ENCODE results near the gene RTRAF. TPM values are rescaled to one million over a fixed set of nuclear protein-coding genes. Genes with fewer than 3 reads are reported as not detected.
A peak's percentile ranks its signal among the peaks of the same experiment; 100 is the strongest.

The RTRAF gene
- total RNA-seq, 4 donors from 2014 or later: 72.2 to 109 (median 84.7) TPM

GRCh38 chr14:52020866-52021717 is 31.7 kb downstream of the RTRAF start:
- WGBS, 2 donors (ENCODE audit: low coverage in 1 of 2): 58 to 70% methylated on average over 6 to 7 of the region's 7 CpGs
- Histone ChIP-seq H3K4me3 (no peak overlapping the region), H3K9me3 (no peaks in the 10 kb centered on the region), H3K36me3 (peaks cover 0 to 59% of the 10 kb centered on the region in 2 donors), H3K4me1 (peaks cover 0 to 60% (median 12%) of the 10 kb centered on the region in 3 donors), H3K27ac (peak overlapping the region in 2 of 4 donors; percentile 10 to 13), H3K27me3 (no peaks in the 10 kb centered on the region)
- no peak for ATAC-seq
- TF ChIP-seq EP300 (IDR thresholded peaks at IDR 0.05) (no peak), CTCF (IDR thresholded peaks at IDR 0.05) (no peak), POLR2A (IDR thresholded peaks at IDR 0.05) (no peak), POLR2AphosphoS5 (IDR thresholded peaks at IDR 0.05) (no peak)

- Histone ChIP-seq H3K27ac (peak overlapping the region in 2 of 4 donors; percentile 7 to 13), H3K27me3 (no peaks in the 10 kb centered on the region), H3K36me3 (peaks cover 0 to 59% of the 10 kb centered on the region in 2 donors), H3K9me3 (no peaks in the 10 kb centered on the region), H3K4me3 (no peak overlapping the region), H3K4me1 (peaks cover 0 to 69% (median 12%) of the 10 kb centered on the region in 3 donors)
- 56 to 62% methylated on average over 5 to 6 of the region's 6 CpGs for WGBS, 2 donors (ENCODE audit: low coverage in 1 of 2)
- TF ChIP-seq EP300 (IDR thresholded peaks at IDR 0.05) (no peak), POLR2AphosphoS5 (IDR thresholded peaks at IDR 0.05) (no peak), POLR2A (IDR thresholded peaks at IDR 0.05) (no peak), CTCF (IDR thresholded peaks at IDR 0.05) (no peak)
- no peak for ATAC-seq
Observed at GRCh38 chr14:52021957-52022600, 32.7 kb downstream of the RTRAF start.

DNA sequence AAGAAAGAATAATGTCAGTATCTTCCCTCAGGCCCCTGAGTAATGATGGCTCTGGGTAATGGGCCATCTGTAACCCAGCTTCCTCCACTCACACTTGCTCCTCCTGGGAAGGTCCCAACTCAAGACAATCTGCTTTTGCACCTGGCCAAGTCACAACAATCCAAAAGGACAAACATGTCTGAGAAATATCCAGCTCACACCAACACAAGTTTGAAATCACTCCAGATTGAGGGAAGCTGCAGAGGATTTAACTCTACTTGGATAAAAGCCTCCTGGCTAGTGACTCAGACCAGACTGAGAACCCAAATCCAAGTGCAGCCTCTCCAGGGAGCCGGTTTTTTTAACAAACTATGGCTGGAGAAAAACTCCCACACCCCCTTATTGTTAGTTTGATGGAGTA is 34.2 kb downstream of the RTRAF start:
- peak overlapping the region in 2 of 4 donors; percentile 4 to 34 for H3K27ac ChIP-seq
- peaks cover 0 to 73% (median 12%) of the 10 kb centered on the region in 3 donors for H3K4me1 ChIP-seq
- H3K27me3 ChIP-seq: no peaks in the 10 kb centered on the region
- H3K4me3 ChIP-seq: no peak overlapping the region
- H3K9me3 ChIP-seq: no peaks in the 10 kb centered on the region
- WGBS, 2 donors (ENCODE audit: low coverage in 1 of 2): 0 to 29% methylated on average over 1 of the region's 1 CpG
- ATAC-seq: peak; percentile 67
- TF ChIP-seq POLR2AphosphoS5 (IDR thresholded peaks at IDR 0.05) (no peak), EP300 (IDR thresholded peaks at IDR 0.05) (no peak), POLR2A (IDR thresholded peaks at IDR 0.05) (no peak), CTCF (IDR thresholded peaks at IDR 0.05) (no peak)
- H3K36me3 ChIP-seq: peaks cover 0 to 62% of the 10 kb centered on the region in 2 donors

GRCh38 chr14:52025310-52025709 is 36.0 kb downstream of the RTRAF start:
- no peaks in the 10 kb centered on the region for H3K9me3 ChIP-seq
- TF ChIP-seq POLR2A (IDR thresholded peaks at IDR 0.05) (no peak), CTCF (IDR thresholded peaks at IDR 0.05) (no peak)
- H3K4me3 ChIP-seq: no peak overlapping the region
- peak; percentile 66 for ATAC-seq
- no peaks in the 10 kb centered on the region for H3K27me3 ChIP-seq
- H3K27ac ChIP-seq: peak overlapping the region in 3 of 4 donors; percentile 56 to 61 (median 56)
- peaks cover 0 to 54% of the 10 kb centered on the region in 2 donors for H3K36me3 ChIP-seq
- H3K4me1 ChIP-seq: peaks cover 0 to 77% (median 12%) of the 10 kb centered on the region in 3 donors

Measured in gastroesophageal sphincter (tissue), 4 donors.